T-cell (primary cell): ENCODE measurements around the gene PRDX2. TPM values are rescaled to one million over a fixed set of nuclear protein-coding genes. Genes with fewer than 3 reads are reported as not detected.
A peak's percentile ranks its signal among the peaks of the same experiment; 100 is the strongest.

Experiments
- ATAC-seq, 4 experiments: fragments of 200-7000 bp in 3 of 4; fragments of 150-1000 bp in 1 of 4; cut with Tn5 transposase; replicated peaks in 1 of 4; 1 replicate in 3 of 4; 2 replicates in 1 of 4; pipeline ENCODE4 v1.10.0; 2021; ENCODE audit warnings: moderate library complexity in 3 of 4, mild to moderate bottlenecking in 2 of 4, moderate number of reproducible peaks in 1 of 4
- CTCF ChIA-PET, 2 donors: fragments of 300-600 bp; sonication (Branson Sonifier 250); formaldehyde crosslinking; loops; one replicate each; lab custom pipeline; 2022; ENCODE audit warnings: antibody characterized with exemption in 2 of 2; lab: Charles Lee
- POLR2A ChIA-PET, 2 donors: fragments of 300-600 bp; sonication (Branson Sonifier 250); formaldehyde crosslinking; loops; one replicate each; lab custom pipeline; 2022; ENCODE audit warnings: antibody characterized with exemption in 2 of 2; lab: Charles Lee
- DNase-seq, 35 experiments: peaks; one replicate each; pipeline versions ENCODE4 v3.0.0 to v3.0.0-alpha.2; 2013 to 2023
- H3K27ac ChIP-seq: one replicate; pipeline ENCODE4 v1.5.1; 2013; ENCODE audit warnings: low read length
- H3K27me3 ChIP-seq, 2 experiments: replicated peaks in 1 of 2; 1 replicate in 1 of 2; 2 replicates in 1 of 2; pipeline versions ENCODE4 v1.6.1 to v1.7.0; 2013; ENCODE audit warnings: low read length in 1 of 2, mixed read lengths in 1 of 2; ENCODE audit not compliant: control insufficient read depth in 2 of 2, insufficient read depth in 2 of 2; ENCODE audit errors: extremely low read depth in 1 of 2
- H3K36me3 ChIP-seq, 2 donors: 1 replicate in 1 of 2; 2 replicates in 1 of 2; pipeline versions ENCODE4 v1.6.1 to v1.7.0; 2013; ENCODE audit warnings: low read length in 1 of 2; ENCODE audit not compliant: control insufficient read depth in 2 of 2, insufficient read depth in 1 of 2; ENCODE audit errors: extremely low read depth in 1 of 2
- H3K4me1 ChIP-seq, 2 experiments: 1 replicate in 1 of 2; 2 replicates in 1 of 2; pipeline versions ENCODE4 v1.6.1 to v1.7.0; 2013; ENCODE audit warnings: low read length in 2 of 2, mixed read lengths in 1 of 2; ENCODE audit not compliant: insufficient read depth in 2 of 2, control insufficient read depth in 1 of 2; ENCODE audit errors: extremely low read depth in 1 of 2
- H3K4me3 ChIP-seq, 2 donors: 1 replicate in 1 of 2; 2 replicates in 1 of 2; pipeline versions ENCODE4 v1.5.1 to v1.7.0; 2013; ENCODE audit warnings: mild to moderate bottlenecking in 2 of 2, low read length in 1 of 2, moderate library complexity in 1 of 2; ENCODE audit not compliant: control insufficient read depth in 1 of 2; ENCODE audit errors: extremely low read depth in 1 of 2
- H3K9me3 ChIP-seq: 2 replicates; pipeline ENCODE4 v1.7.0; 2013
- H3K27ac Mint-ChIP-seq, 2 donors: one replicate each; pipeline ENCODE4 v1.8.0; 2020 to 2021; ENCODE audit warnings: mild to moderate bottlenecking in 2 of 2, mixed read lengths in 2 of 2
- H3K27me3 Mint-ChIP-seq, 2 donors: one replicate each; pipeline ENCODE4 v1.8.0; 2021 to 2022; ENCODE audit warnings: mixed read lengths in 2 of 2
- H3K36me3 Mint-ChIP-seq: one replicate; pipeline ENCODE4 v1.8.0; 2021; ENCODE audit warnings: mixed read lengths
- H3K4me1 Mint-ChIP-seq, 3 donors: one replicate each; pipeline ENCODE4 v1.8.0; 2020 to 2022; ENCODE audit warnings: mixed read lengths in 3 of 3, mild to moderate bottlenecking in 1 of 3
- H3K4me3 Mint-ChIP-seq, 3 donors: one replicate each; pipeline ENCODE4 v1.8.0; 2020 to 2022; ENCODE audit warnings: mild to moderate bottlenecking in 3 of 3, mixed read lengths in 3 of 3, moderate library complexity in 3 of 3
- H3K9me3 Mint-ChIP-seq, 3 donors: one replicate each; pipeline ENCODE4 v1.8.0; 2020 to 2022; ENCODE audit warnings: mixed read lengths in 3 of 3
- WGBS: methylation state at CpG from one replicate; pipeline ENCODE4 v1.1.5; 2013; ENCODE audit warnings: missing lambda C conversion rate; ENCODE audit not compliant: insufficient coverage; 5-methylcytosine and 5-hydroxymethylcytosine counted together
- total RNA-seq, 35 experiments: library from RNA in 6 of 35; stranded (reverse) in 6 of 35; fragments of 120-200 nt in 1 of 35; gene quantifications; one replicate each; pipeline versions ENCODE4 v1.2.1 to v1.2.4 and lab custom pipeline; 2013 to 2026

PRDX2 gene
- total RNA-seq, 5 donors from 2014 or later (not counting 1 experiment from before 2014, with no cell fraction given): 94.5 to 150 (median 134) TPM

DNA sequence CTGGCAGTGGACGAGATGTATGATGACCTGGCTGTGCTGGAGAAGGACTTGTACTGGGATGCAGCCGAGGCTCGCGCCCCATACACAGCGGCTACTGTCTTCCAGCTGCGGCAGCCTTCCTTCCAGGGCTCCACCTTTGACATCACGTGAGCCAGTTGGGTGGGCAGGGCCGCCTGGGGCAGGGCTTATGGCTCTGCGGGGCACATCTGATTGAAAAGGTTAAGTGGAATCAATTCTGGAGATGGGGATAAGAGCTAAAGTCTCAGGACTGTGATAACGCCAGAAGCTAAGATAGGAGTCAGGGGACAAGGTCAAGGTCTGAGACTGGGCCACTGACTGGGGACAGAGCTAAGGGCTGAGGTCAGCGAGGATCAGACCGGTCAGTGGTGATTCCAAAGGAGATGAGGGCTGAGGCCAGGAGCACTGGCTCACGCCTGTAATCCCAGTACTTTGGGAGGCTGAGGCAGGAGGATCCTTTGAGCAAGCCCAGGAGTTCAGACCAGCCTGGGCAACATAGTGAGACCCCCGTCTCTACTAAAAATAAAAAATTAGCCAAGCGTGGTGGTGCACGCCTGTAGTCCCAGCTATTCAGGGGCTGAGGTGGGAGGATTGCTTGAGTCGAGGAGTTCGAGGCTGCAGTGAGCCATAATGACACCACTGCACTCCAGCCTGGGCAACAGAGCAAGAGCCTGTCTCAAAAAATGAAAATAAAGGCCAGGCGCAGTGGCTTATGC, 45.3 kb downstream of the PRDX2 start:
- ChIA-PET CTCF (interaction anchor here (0.6 to 0.9 kb wide), 3 partner anchors 17 to 62 kb away, joined by 3 to 9 read pairs (median 4); no protein-coding TSS in a partner anchor), POLR2A (no interaction called here)
- Histone ChIP-seq H3K36me3 (no peaks in the 10 kb centered on the region), H3K9me3 (no peaks in the 10 kb centered on the region), H3K4me1 (peaks cover 0 to 9% of the 10 kb centered on the region in 2 experiments), H3K27ac (no peak overlapping the region), H3K4me3 (no peak overlapping the region), H3K27me3 (peaks cover 0 to 60% of the 10 kb centered on the region in 2 experiments)
- DNase-seq: no peak
- Mint-ChIP-seq H3K4me1 (peaks cover 0 to 11% (median 8%) of the 10 kb centered on the region in 3 donors), H3K27me3 (peaks cover 20 to 34% of the 10 kb centered on the region in 2 donors), H3K36me3 (no peaks in the 10 kb centered on the region), H3K27ac (no peak overlapping the region), H3K4me3 (no peak overlapping the region), H3K9me3 (no peaks in the 10 kb centered on the region)
- WGBS: 90% methylated on average over 17 of the region's 19 CpGs
- no peak for ATAC-seq

DNA sequence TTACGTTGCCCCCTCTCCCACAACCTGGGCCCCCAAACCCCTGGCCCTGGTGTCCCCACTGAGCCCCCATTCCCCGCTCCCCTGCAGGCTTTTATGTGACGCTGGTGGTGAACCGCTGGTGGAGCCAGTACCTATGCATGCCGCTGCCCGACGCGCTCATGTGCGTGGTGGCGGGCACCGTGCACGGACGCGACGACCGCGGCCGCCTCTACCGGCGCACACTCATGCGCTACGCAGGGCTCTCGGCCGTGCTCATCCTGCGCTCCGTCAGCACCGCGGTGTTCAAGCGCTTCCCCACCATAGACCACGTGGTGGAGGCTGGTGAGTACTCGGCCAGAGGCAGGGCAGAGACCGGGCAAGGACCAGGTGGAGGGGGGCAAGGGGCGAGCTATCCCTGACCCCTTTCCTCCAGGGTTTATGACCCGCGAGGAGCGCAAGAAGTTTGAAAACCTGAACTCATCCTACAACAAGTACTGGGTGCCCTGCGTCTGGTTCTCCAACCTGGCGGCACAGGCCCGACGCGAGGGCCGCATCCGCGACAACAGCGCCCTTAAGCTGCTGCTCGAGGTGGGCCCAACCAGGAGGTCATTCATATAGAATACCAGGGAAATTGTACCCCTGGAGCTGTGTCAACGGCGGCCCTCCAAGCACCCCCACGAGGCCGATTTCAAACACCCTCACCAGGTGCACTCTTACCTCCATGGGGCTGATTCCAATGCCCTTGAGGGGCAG, 47.0 kb downstream of the PRDX2 start:
- ChIA-PET CTCF (no interaction called here), POLR2A (interaction anchor here in 1 of 2 donors (0.7 kb wide), 1 partner anchor 130 kb away, joined by 12 read pairs; no protein-coding TSS in a partner anchor)
- H3K27me3 Mint-ChIP-seq: peaks cover 28 to 43% of the 10 kb centered on the region in 2 donors
- Histone ChIP-seq H3K9me3 (no peaks in the 10 kb centered on the region), H3K4me3 (no peak overlapping the region), H3K27me3 (peaks cover 0 to 74% of the 10 kb centered on the region in 2 experiments), H3K27ac (no peak overlapping the region), H3K36me3 (no peaks in the 10 kb centered on the region), H3K4me1 (peaks cover 0 to 18% of the 10 kb centered on the region in 2 experiments)
- DNase-seq (no peak), ATAC-seq (no peak)
- H3K4me3 Mint-ChIP-seq: no peak overlapping the region
- 67% methylated on average over 42 of the region's 50 CpGs for WGBS
- H3K9me3 Mint-ChIP-seq: no peaks in the 10 kb centered on the region
- H3K36me3 Mint-ChIP-seq: no peaks in the 10 kb centered on the region
- peaks cover 4 to 15% (median 7%) of the 10 kb centered on the region in 3 donors for H3K4me1 Mint-ChIP-seq
- H3K27ac Mint-ChIP-seq: no peak overlapping the region

DNA sequence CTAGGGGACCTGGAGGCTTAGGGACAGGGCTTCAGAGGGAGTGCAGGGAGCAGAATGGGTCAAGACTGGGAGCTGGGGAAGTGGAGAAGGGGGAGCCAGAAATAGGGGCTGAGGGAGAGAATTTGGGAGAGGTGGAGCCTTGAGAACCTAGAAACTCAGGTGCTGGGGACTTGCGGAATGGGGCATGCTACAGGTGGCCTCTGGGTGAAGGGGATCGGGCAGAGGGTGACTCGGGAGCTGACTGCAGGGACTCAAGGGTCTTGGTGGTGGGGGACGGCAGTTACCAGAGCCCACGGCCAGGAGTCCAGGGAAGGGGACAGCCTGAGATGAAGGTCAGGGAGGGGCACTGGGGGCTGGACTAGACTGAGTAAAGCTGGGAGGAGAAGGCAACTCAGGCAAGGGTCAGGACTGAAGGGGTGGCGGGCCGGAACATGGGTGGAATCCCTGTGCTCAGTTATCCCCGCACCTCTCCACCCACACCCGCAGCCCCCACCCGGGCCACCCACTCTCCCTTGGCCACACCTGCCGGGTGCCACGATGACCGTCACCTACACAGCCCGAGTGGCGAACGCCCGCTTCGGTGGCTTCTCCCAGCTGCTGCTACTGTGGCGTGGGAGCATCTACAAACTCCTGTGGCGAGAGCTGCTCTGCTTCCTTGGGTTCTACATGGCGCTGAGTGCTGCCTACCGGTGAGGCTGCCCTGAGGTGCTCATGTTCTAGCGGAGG, 49.4 kb downstream of the PRDX2 start:
- Mint-ChIP-seq H3K9me3 (peaks cover 5 to 6% (median 5%) of the 10 kb centered on the region in 3 donors), H3K4me1 (peaks cover 4 to 12% (median 7%) of the 10 kb centered on the region in 3 donors), H3K27ac (peak overlapping the region in 1 of 2 donors; percentile 31), H3K4me3 (no peak overlapping the region), H3K36me3 (peaks cover 12% of the 10 kb centered on the region), H3K27me3 (peaks cover 26 to 44% of the 10 kb centered on the region in 2 donors)
- H3K4me3 ChIP-seq: no peak overlapping the region
- WGBS: 74% methylated on average over 15 of the region's 23 CpGs
- ChIA-PET CTCF (interaction anchor here in 1 of 2 donors (0.6 kb wide), 2 partner anchors 11 to 1077 kb away, joined by 3 to 4 read pairs; no protein-coding TSS in a partner anchor), POLR2A (no interaction called here)
- peaks cover 0 to 68% of the 10 kb centered on the region in 2 experiments for H3K27me3 ChIP-seq
- peaks cover 6 to 11% of the 10 kb centered on the region in 2 donors for H3K36me3 ChIP-seq
- peaks cover 0 to 11% of the 10 kb centered on the region in 2 experiments for H3K4me1 ChIP-seq
- H3K9me3 ChIP-seq: no peaks in the 10 kb centered on the region
- ATAC-seq: no peak
- no peak overlapping the region for H3K27ac ChIP-seq
- no peak for DNase-seq

DNA sequence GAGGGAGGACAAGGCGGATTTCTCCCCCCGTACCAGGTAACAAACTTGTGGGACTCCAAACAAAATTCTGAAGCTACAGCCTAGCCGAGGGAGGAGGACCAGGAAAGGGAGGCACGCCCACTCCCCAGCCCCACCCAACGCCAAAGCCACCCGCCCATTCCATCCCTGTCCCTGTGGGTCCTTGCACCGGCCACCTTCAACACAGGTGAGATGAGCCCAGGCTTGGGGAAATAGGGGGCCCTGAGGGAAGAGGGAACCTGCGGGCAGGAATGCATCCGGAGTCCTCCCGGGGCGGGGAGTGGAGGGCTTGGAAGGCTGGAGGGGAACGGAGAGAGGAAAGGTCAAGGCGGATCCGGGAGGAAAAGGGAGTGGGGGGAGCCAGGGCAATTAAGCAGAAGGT, 50.0 kb downstream of the PRDX2 start, which contains the start of gene BEST2:
TSS of gene BEST2 (plus strand) at position 157 of the 400 bp plus-strand sequence. CDS start 802 bp downstream, outside the sequence.
- peaks cover 0 to 11% of the 10 kb centered on the region in 2 experiments for H3K4me1 ChIP-seq
- no peaks in the 10 kb centered on the region for H3K9me3 ChIP-seq
- H3K27me3 ChIP-seq: peaks cover 0 to 62% of the 10 kb centered on the region in 2 experiments
- WGBS: 66% methylated on average over 7 of the region's 14 CpGs
- Mint-ChIP-seq H3K27ac (peak within 1 kb of the TSS in 1 of 2 donors; percentile 31), H3K9me3 (peaks cover 5 to 6% (median 5%) of the 10 kb centered on the region in 3 donors), H3K4me3 (no peak within 1 kb of the TSS), H3K4me1 (peaks cover 4 to 12% (median 7%) of the 10 kb centered on the region in 3 donors), H3K36me3 (peaks cover 18% of the 10 kb centered on the region), H3K27me3 (peaks cover 26 to 44% of the 10 kb centered on the region in 2 donors)
- POLR2A ChIA-PET: no interaction called here
- ATAC-seq (no peak), DNase-seq (no peak)
- no peak within 1 kb of the TSS for H3K4me3 ChIP-seq
- CTCF ChIA-PET: no interaction called here
- H3K27ac ChIP-seq: no peak within 1 kb of the TSS
- peaks cover 9 to 15% of the 10 kb centered on the region in 2 donors for H3K36me3 ChIP-seq

DNA sequence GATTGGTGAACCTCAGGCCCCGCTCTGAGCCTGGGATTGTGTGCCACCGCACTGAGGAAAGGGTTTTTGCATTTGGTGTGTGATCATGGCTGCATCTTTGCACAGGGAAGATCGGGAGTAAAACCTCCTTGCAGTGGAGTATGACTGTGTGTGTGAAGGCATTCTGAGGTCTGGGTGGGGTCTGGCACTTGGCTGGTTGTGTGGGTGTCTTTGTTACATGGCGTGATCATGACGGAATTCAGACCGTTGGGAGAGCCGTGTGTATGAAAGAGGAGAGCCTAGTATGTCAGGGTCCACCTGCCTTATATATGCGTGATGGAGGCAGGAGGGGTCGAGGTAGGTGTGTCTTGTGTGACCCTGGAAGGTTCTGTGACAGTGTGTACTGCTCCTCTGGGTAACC, 50.7 kb downstream of the PRDX2 start:
- H3K4me1 ChIP-seq: peaks cover 0 to 11% of the 10 kb centered on the region in 2 experiments
- peaks cover 10 to 20% of the 10 kb centered on the region in 2 donors for H3K36me3 ChIP-seq
- ATAC-seq (no peak), DNase-seq (no peak)
- WGBS: 79% methylated on average over 7 of the region's 9 CpGs
- no peak overlapping the region for H3K4me3 ChIP-seq
- no peak overlapping the region for H3K27ac ChIP-seq
- Mint-ChIP-seq H3K9me3 (peaks cover 5 to 6% (median 5%) of the 10 kb centered on the region in 3 donors), H3K4me1 (peaks cover 4 to 9% (median 7%) of the 10 kb centered on the region in 3 donors), H3K4me3 (no peak overlapping the region), H3K27me3 (peaks cover 21 to 39% of the 10 kb centered on the region in 2 donors), H3K27ac (no peak overlapping the region), H3K36me3 (peaks cover 20% of the 10 kb centered on the region)
- ChIA-PET CTCF (no interaction called here), POLR2A (no interaction called here)
- H3K9me3 ChIP-seq: no peaks in the 10 kb centered on the region
- peaks cover 0 to 55% of the 10 kb centered on the region in 2 experiments for H3K27me3 ChIP-seq
